Kidney epithelial cell (primary cell): ENCODE results near the gene NXPH1. TPM values are rescaled to one million over a fixed set of nuclear protein-coding genes. Genes with fewer than 3 reads are reported as not detected.

Experiments
- DNase-seq: peaks from one replicate; pipeline ENCODE4 v3.0.0-alpha.2; 2010; ENCODE audit warnings: low read depth
- H3K27me3 ChIP-seq: 2 replicates; pipeline ENCODE4 v1.6.0; 2011; ENCODE audit warnings: low read length; ENCODE audit not compliant: control insufficient read depth, insufficient read depth
- H3K36me3 ChIP-seq: 2 replicates; pipeline ENCODE4 v1.5.1; 2011; ENCODE audit warnings: low read length; ENCODE audit not compliant: control insufficient read depth, insufficient read depth
- H3K4me3 ChIP-seq: 2 replicates; pipeline ENCODE4 v1.5.1; 2011; ENCODE audit warnings: low read depth, mild to moderate bottlenecking, control low read depth, low read length
- CTCF ChIP-seq: IDR thresholded peaks from 2 replicates; pipeline ENCODE4 v1.5.1; 2011; ENCODE audit warnings: mild to moderate bottlenecking, moderate library complexity, low read length, control low read depth, inconsistent platforms; ENCODE audit not compliant: insufficient read depth, poor library complexity, severe bottlenecking
- total RNA-seq: library from RNA; depleted of rRNA; stranded (reverse); fragments of >200 nt; gene quantifications from 2 replicates; pipeline ENCODE4 v1.2.3, GENCODE V29; 2015

The NXPH1 gene
- total RNA-seq, 1 donor from 2014 or later: not detected

- TF ChIP-seq CTCF: no peak
- H3K36me3 ChIP-seq: no peaks in the 10 kb centered on the region
- no peak overlapping the region for H3K4me3 ChIP-seq
- no peaks in the 10 kb centered on the region for H3K27me3 ChIP-seq
- DNase-seq: no peak
These were observed 47.1 kb downstream of the NXPH1 start for GRCh38 chr7:8480527-8480926.

- DNase-seq: no peak
- no peaks in the 10 kb centered on the region for H3K36me3 ChIP-seq
These were observed 47.7 kb downstream of the NXPH1 start for GRCh38 chr7:8481096-8481495.

GRCh38 chr7:8481752-8482446 lies 48.5 kb downstream of the NXPH1 start:
- no peaks in the 10 kb centered on the region for H3K27me3 ChIP-seq
- no peaks in the 10 kb centered on the region for H3K36me3 ChIP-seq
- TF ChIP-seq CTCF: no peak
- H3K4me3 ChIP-seq: no peak overlapping the region
- DNase-seq: no peak

More at GRCh38 chr7:8481096-8481495, 47.7 kb downstream of the NXPH1 start:
- TF ChIP-seq CTCF: no peak
- no peak overlapping the region for H3K4me3 ChIP-seq
- no peaks in the 10 kb centered on the region for H3K27me3 ChIP-seq

- no peak for TF ChIP-seq CTCF
- no peak overlapping the region for H3K4me3 ChIP-seq
- no peak for DNase-seq
- H3K27me3 ChIP-seq: no peaks in the 10 kb centered on the region
- no peaks in the 10 kb centered on the region for H3K36me3 ChIP-seq
These were observed 57.1 kb downstream of the NXPH1 start for GRCh38 chr7:8490391-8491045.

GRCh38 chr7:8491106-8491505 lies 57.7 kb downstream of the NXPH1 start:
- no peak for TF ChIP-seq CTCF
- no peaks in the 10 kb centered on the region for H3K27me3 ChIP-seq
- H3K4me3 ChIP-seq: no peak overlapping the region
- DNase-seq: no peak
- H3K36me3 ChIP-seq: no peaks in the 10 kb centered on the region
